Left lung (tissue), 14 donors: ENCODE results near the gene TMEM255B. TPM values are rescaled to one million over a fixed set of nuclear protein-coding genes. Genes with fewer than 3 reads are reported as not detected.

Experiments
- ATAC-seq: fragments of 200-7000 bp; cut with Tn5 transposase; one replicate; pipeline ENCODE4 v1.9.1; 2020; ENCODE audit warnings: moderate library complexity
- DNase-seq, 4 donors: peaks; one replicate each; pipeline ENCODE4 v3.0.0-alpha.2; 2013 to 2020
- H3K27ac ChIP-seq, 2 donors: fragments of 200-600 bp; sonication (generic) in 1 of 2; one replicate each; pipeline versions ENCODE4 v1.5.0 to v1.8.0; 2020 to 2021
- H3K27me3 ChIP-seq, 2 donors: fragments of 200-600 bp; sonication (generic) in 1 of 2; one replicate each; pipeline versions ENCODE4 v1.5.0 to v1.8.0; 2020 to 2021
- H3K36me3 ChIP-seq, 2 donors: fragments of 200-600 bp; sonication (generic) in 1 of 2; one replicate each; pipeline versions ENCODE4 v1.5.0 to v1.8.0; 2020 to 2021
- H3K4me1 ChIP-seq, 2 donors: fragments of 200-600 bp; one replicate each; pipeline ENCODE4 v1.8.0; 2021
- H3K4me3 ChIP-seq, 2 donors: fragments of 200-600 bp; sonication (generic) in 1 of 2; one replicate each; pipeline versions ENCODE4 v1.5.0 to v1.8.0; 2020 to 2021; ENCODE audit warnings: mild to moderate bottlenecking in 1 of 2
- H3K9me3 ChIP-seq, 2 donors: fragments of 200-600 bp; sonication (generic) in 1 of 2; one replicate each; pipeline versions ENCODE4 v1.5.0 to v1.8.0; 2020 to 2021
- CTCF ChIP-seq, 2 donors: fragments of 200-600 bp; sonication (generic) in 1 of 2; IDR thresholded peaks; one replicate each; pipeline versions ENCODE4 v1.5.0 to v1.8.0; 2021; ENCODE audit warnings: antibody characterized with exemption in 2 of 2
- intact Hi-C, 2 donors: fragments of 100-400 bp; cut with DNase I; formaldehyde crosslinking; loops; one replicate each; pipeline versions ENCODE4 v1.11.2 to v1.14.2; 2022
- long read RNA-seq, 12 donors: library from polyadenylated mRNA in 2 of 12; unstranded in 2 of 12; transcript quantifications; one replicate each; pipeline ENCODE4 v2.0.0 and lab custom pipeline, GENCODE V29; 2019 to 2026
- polyA plus RNA-seq, 6 donors: library from polyadenylated mRNA; unstranded; fragments of 120-200 nt; gene quantifications; one replicate each; pipeline ENCODE4 v1.2.1, GENCODE V29; 2013; ENCODE audit not compliant: insufficient read length in 6 of 6
- total RNA-seq, 2 donors: library from RNA; stranded (reverse); fragmentation: NEBNext Ultra II Directional; extraction: Animal tissue kit (Norgen Biotek cat#: 25700); gene quantifications; one replicate each; pipeline ENCODE4 v1.2.1, GENCODE V29; 2021
- donor health status: DM: no; HTN: yes; CAD: no.
- donor health status: DM: no; HTN: no; CAD: no.

Gene TMEM255B
- total RNA-seq (10 to 100 TPM; 19.2 to 30.7 TPM), polyA plus RNA-seq (10 to 100 TPM; 10.4 to 18.0 (median 14.4) TPM)
- long read RNA-seq, donor 1, full-length matches to known transcripts = 4 of 4 reads
- long read RNA-seq, donor 1, partial matches to known transcripts = 0 of 4 reads
- long read RNA-seq, donor 1, other reads (novel, unspliced or antisense) = 0 of 4 reads
- long read RNA-seq, donor 2, full-length matches to known transcripts = 3 of 3 reads
- long read RNA-seq, donor 2, partial matches to known transcripts = 0 of 3 reads
- long read RNA-seq, donor 2, other reads (novel, unspliced or antisense) = 0 of 3 reads
- long read RNA-seq, donor 3, full-length matches to known transcripts = 4 of 4 reads
- long read RNA-seq, donor 3, partial matches to known transcripts = 0 of 4 reads
- long read RNA-seq, donor 3, other reads (novel, unspliced or antisense) = 0 of 4 reads
- long read RNA-seq, donor 4, full-length matches to known transcripts = 17 of 27 reads
- long read RNA-seq, donor 4, partial matches to known transcripts = 2 of 27 reads
- long read RNA-seq, donor 4, other reads (novel, unspliced or antisense) = 8 of 27 reads
- long read RNA-seq, donor 5, full-length matches to known transcripts = 1 of 1 reads
- long read RNA-seq, donor 5, partial matches to known transcripts = 0 of 1 reads
- long read RNA-seq, donor 5, other reads (novel, unspliced or antisense) = 0 of 1 reads
- long read RNA-seq, donor 6, full-length matches to known transcripts = 4 of 4 reads
- long read RNA-seq, donor 6, partial matches to known transcripts = 0 of 4 reads
- long read RNA-seq, donor 6, other reads (novel, unspliced or antisense) = 0 of 4 reads
- long read RNA-seq, donor 7, full-length matches to known transcripts = 4 of 4 reads
- long read RNA-seq, donor 7, partial matches to known transcripts = 0 of 4 reads
- long read RNA-seq, donor 7, other reads (novel, unspliced or antisense) = 0 of 4 reads
- long read RNA-seq, donor 8, full-length matches to known transcripts = 3 of 3 reads
- long read RNA-seq, donor 8, partial matches to known transcripts = 0 of 3 reads
- long read RNA-seq, donor 8, other reads (novel, unspliced or antisense) = 0 of 3 reads
- long read RNA-seq, donor 9 = 0 reads
- long read RNA-seq, donor 10, full-length matches to known transcripts = 39 of 63 reads
- long read RNA-seq, donor 10, partial matches to known transcripts = 3 of 63 reads
- long read RNA-seq, donor 10, other reads (novel, unspliced or antisense) = 21 of 63 reads
- long read RNA-seq, donor 11, full-length matches to known transcripts = 1 of 1 reads
- long read RNA-seq, donor 11, partial matches to known transcripts = 0 of 1 reads
- long read RNA-seq, donor 11, other reads (novel, unspliced or antisense) = 0 of 1 reads
- long read RNA-seq, donor 12, full-length matches to known transcripts = 4 of 4 reads
- long read RNA-seq, donor 12, partial matches to known transcripts = 0 of 4 reads
- long read RNA-seq, donor 12, other reads (novel, unspliced or antisense) = 0 of 4 reads

GRCh38 chr13:113758651-113759524 lies at the start of gene TMEM255B:
Gene TMEM255B (plus strand): TSS chr13:113759226. CDS start chr13:113759270, 44 bp downstream.
- H3K36me3 ChIP-seq = no peaks in the 10 kb centered on the region
- no peaks in the 10 kb centered on the region for H3K9me3 ChIP-seq
- H3K4me1 ChIP-seq = peaks cover 8 to 18% of the 10 kb centered on the region in 2 donors
- peak within 1 kb of the TSS; percentile 77 to 79 for H3K4me3 ChIP-seq
- peak; percentile 99 for ATAC-seq
- peak; percentile 54 to 99 (median 84) for DNase-seq
- peak within 1 kb of the TSS; percentile 70 to 97 for H3K27ac ChIP-seq
- intact Hi-C loops = no loop called here
- H3K27me3 ChIP-seq = peaks cover 10 to 54% of the 10 kb centered on the region in 2 donors
- TF ChIP-seq CTCF (IDR thresholded peaks at IDR 0.05) = peak in 1 of 2 donors; percentile 48

DNA sequence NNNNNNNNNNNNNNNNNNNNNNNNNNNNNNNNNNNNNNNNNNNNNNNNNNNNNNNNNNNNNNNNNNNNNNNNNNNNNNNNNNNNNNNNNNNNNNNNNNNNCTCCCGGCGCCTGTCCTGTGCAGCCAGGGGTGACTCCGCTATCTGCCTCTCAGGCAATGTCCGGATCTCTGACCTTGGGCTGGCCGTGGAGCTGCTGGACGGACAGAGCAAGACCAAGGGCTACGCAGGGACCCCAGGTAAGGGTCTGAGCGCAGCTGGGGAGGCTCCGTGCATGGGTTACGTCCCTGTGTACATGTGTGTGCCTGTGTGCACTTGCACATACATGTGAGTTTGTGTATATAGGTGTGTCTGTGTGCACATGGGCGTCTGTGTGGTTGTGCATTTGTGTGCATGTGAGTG lies 36.1 kb upstream of the TMEM255B start:
- Histone ChIP-seq H3K4me3 (no peak overlapping the region), H3K36me3 (no peaks in the 10 kb centered on the region), H3K9me3 (peaks cover 0 to 6% of the 10 kb centered on the region in 2 donors), H3K27me3 (no peaks in the 10 kb centered on the region), H3K27ac (no peak overlapping the region), H3K4me1 (peaks cover 2 to 8% of the 10 kb centered on the region in 2 donors)
- intact Hi-C loops = no loop called here
- DNase-seq (peak in 1 of 4 donors; percentile 50), ATAC-seq (no peak)
- no peak for TF ChIP-seq CTCF (IDR thresholded peaks at IDR 0.05)

DNA sequence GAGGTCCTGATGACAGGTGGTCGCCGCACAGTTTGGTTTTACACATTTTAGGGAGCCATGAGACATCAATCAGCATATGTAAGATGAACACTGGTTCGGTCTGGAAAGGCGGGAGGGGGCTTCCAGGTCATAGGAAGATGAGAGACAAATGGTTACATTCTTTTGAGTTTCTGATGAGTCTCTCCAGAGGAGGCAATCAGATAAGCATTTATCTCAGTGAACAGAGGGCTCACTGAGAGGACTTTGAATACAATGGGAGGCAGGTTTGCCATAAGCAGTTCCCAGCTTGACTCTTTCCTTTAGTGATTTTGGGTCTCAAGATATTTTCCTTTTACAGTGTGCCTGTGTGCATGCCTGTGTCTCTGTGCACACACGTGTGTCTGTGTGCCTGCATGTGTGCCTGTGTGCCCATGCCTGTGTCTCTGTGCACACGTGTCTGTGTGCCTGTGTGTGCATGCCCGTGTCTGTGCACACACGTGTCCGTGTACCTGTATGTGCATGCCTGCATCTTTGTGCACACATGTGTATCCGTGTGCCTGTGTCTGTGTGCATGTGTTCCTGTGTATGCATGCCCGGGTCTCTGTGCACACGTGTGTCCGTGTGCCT lies 35.5 kb upstream of the TMEM255B start:
- Histone ChIP-seq H3K4me1 (peaks cover 2 to 8% of the 10 kb centered on the region in 2 donors), H3K9me3 (peaks cover 0 to 6% of the 10 kb centered on the region in 2 donors), H3K36me3 (no peaks in the 10 kb centered on the region), H3K4me3 (no peak overlapping the region), H3K27ac (no peak overlapping the region), H3K27me3 (peaks cover 0 to 2% of the 10 kb centered on the region in 2 donors)
- TF ChIP-seq CTCF (IDR thresholded peaks at IDR 0.05) = no peak
- intact Hi-C loops = no loop called here
- DNase-seq (peak in 1 of 4 donors; percentile 23), ATAC-seq (no peak)
